ENCODE data around the gene ZNF665. TPM values are rescaled to one million over a fixed set of nuclear protein-coding genes. Genes with fewer than 3 reads are reported as not detected.

ZNF665 gene
- total RNA-seq, 1 donor from 2014 or later: 4.4 TPM

DNA sequence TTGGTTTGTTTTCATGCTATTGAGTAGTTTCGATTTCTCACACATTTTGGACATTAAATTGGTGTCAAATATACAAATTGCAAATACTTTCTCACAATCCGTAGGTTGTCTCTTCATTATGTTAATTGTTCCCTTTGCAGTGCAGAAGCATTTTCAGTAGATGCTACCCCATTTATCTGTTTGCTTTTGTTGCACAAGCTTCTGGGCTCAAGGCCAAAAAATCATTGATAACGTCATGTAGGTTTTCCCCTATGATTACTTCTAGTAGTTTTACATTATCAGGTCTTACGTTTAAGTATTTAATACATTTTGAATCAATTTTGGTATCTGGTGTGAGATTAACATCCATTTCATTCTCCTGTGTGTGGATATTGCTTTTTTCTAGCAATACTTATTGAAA, 20.3 kb downstream of the ZNF665 start:
- Mint-ChIP-seq H3K9me3 (ENCODE audit: unreplicated experiment) (peaks cover 48% of the 10 kb centered on the region), H3K27ac (ENCODE audit: unreplicated experiment) (no peak overlapping the region), H3K4me3 (ENCODE audit: unreplicated experiment) (no peak overlapping the region), H3K27me3 (ENCODE audit: low read depth, unreplicated experiment) (no peaks in the 10 kb centered on the region), H3K4me1 (ENCODE audit: low read depth, unreplicated experiment) (no peaks in the 10 kb centered on the region), H3K36me3 (ENCODE audit: low read depth, unreplicated experiment) (peaks cover 32% of the 10 kb centered on the region)
- no peak overlapping the region for H3K4me3 ChIP-seq (ENCODE audit: insufficient read depth, low read depth, low read length)
- FAIRE-seq: no peak
- no peak for DNase-seq (ENCODE audit: low read depth)
- H3K4me2 ChIP-seq (ENCODE audit: low read length): no peak overlapping the region
- TF ChIP-seq, protein P1, sequence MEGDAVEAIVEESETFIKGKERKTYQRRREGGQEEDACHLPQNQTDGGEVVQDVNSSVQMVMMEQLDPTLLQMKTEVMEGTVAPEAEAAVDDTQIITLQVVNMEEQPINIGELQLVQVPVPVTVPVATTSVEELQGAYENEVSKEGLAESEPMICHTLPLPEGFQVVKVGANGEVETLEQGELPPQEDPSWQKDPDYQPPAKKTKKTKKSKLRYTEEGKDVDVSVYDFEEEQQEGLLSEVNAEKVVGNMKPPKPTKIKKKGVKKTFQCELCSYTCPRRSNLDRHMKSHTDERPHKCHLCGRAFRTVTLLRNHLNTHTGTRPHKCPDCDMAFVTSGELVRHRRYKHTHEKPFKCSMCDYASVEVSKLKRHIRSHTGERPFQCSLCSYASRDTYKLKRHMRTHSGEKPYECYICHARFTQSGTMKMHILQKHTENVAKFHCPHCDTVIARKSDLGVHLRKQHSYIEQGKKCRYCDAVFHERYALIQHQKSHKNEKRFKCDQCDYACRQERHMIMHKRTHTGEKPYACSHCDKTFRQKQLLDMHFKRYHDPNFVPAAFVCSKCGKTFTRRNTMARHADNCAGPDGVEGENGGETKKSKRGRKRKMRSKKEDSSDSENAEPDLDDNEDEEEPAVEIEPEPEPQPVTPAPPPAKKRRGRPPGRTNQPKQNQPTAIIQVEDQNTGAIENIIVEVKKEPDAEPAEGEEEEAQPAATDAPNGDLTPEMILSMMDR (IDR thresholded peaks at IDR 0.05; ENCODE audit: insufficient read depth, low read depth, low read length): no peak
- TF ChIP-seq EZH2 (IDR thresholded peaks at IDR 0.05; ENCODE audit: insufficient read depth, low read length): no peak
- H3K79me2 ChIP-seq (ENCODE audit: insufficient read depth, low read length): no peaks in the 10 kb centered on the region
- H3K27me3 ChIP-seq (ENCODE audit: insufficient read depth, low read length): no peaks in the 10 kb centered on the region
- H3K9ac ChIP-seq (ENCODE audit: low read length): no peak overlapping the region
- no peaks in the 10 kb centered on the region for H4K20me1 ChIP-seq (ENCODE audit: insufficient read depth, low read length)
- peaks cover 17% of the 10 kb centered on the region for H3K9me3 ChIP-seq (ENCODE audit: insufficient read depth, low read depth, low read length)
- H3K4me1 ChIP-seq (ENCODE audit: insufficient read depth, low read length): no peaks in the 10 kb centered on the region
- no peaks in the 10 kb centered on the region for H3K36me3 ChIP-seq (ENCODE audit: insufficient read depth, low read length)
- H3K27ac ChIP-seq (ENCODE audit: low read depth, low read length): no peak overlapping the region
- no peak overlapping the region for H2AFZ ChIP-seq (ENCODE audit: low read depth, low read length)

DNA sequence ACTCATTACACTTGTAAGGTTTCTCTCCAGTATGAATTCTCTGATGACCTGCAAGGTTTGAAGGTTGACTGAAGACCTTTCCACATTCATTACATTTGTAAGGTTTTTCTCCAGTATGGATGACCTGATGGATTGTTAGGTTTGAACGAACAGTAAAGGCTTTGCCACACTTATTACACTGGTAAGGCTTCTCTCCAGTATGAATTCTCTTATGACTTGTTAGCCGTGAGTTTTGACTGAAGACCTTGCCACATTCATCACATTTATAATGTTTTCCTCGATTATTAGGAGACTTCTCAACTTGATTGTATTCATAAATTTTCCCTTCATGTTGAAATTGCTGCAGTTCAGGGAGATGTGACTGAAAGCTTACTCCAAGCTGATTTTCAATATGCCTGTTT, 27.5 kb downstream of the ZNF665 start:
- Mint-ChIP-seq H3K4me3 (ENCODE audit: unreplicated experiment) (no peak overlapping the region), H3K27ac (ENCODE audit: unreplicated experiment) (no peak overlapping the region), H3K27me3 (ENCODE audit: low read depth, unreplicated experiment) (no peaks in the 10 kb centered on the region), H3K4me1 (ENCODE audit: low read depth, unreplicated experiment) (no peaks in the 10 kb centered on the region), H3K9me3 (ENCODE audit: unreplicated experiment) (peaks cover 60% of the 10 kb centered on the region), H3K36me3 (ENCODE audit: low read depth, unreplicated experiment) (peaks cover 34% of the 10 kb centered on the region)
- TF ChIP-seq, protein P1 (IDR thresholded peaks at IDR 0.05; ENCODE audit: insufficient read depth, low read depth, low read length): no peak
- TF ChIP-seq EZH2 (IDR thresholded peaks at IDR 0.05; ENCODE audit: insufficient read depth, low read length): no peak
- Histone ChIP-seq H3K27me3 (ENCODE audit: insufficient read depth, low read length) (no peaks in the 10 kb centered on the region), H4K20me1 (ENCODE audit: insufficient read depth, low read length) (no peaks in the 10 kb centered on the region), H3K79me2 (ENCODE audit: insufficient read depth, low read length) (no peaks in the 10 kb centered on the region), H3K9ac (ENCODE audit: low read length) (no peak overlapping the region), H3K4me1 (ENCODE audit: insufficient read depth, low read length) (no peaks in the 10 kb centered on the region), H3K4me3 (ENCODE audit: insufficient read depth, low read depth, low read length) (no peak overlapping the region), H2AFZ (ENCODE audit: low read depth, low read length) (no peak overlapping the region), H3K4me2 (ENCODE audit: low read length) (no peak overlapping the region), H3K27ac (ENCODE audit: low read depth, low read length) (no peak overlapping the region), H3K36me3 (ENCODE audit: insufficient read depth, low read length) (no peaks in the 10 kb centered on the region), H3K9me3 (ENCODE audit: insufficient read depth, low read depth, low read length) (peaks cover 22% of the 10 kb centered on the region)
- DNase-seq (ENCODE audit: low read depth): no peak
- no peak for FAIRE-seq

DNA sequence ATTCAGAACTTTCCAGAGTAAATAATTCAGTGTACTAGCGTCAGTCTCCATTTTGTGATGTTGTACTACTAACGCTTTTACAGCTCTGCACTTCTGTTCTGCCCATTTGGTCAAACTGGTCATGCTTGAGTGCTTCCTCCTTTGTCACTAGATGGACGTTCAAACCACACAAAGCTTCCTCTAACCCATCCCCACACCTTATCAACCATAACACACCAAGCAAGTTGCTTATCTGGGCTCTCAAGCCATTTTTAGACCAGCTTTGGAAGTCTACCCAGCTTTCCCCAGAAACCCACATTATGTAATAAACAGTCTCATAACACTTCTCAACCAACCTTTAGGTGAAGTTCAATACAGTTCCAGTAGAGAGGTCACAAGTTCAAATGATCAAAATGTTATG, 32.0 kb downstream of the ZNF665 start:
- Mint-ChIP-seq H3K4me1 (ENCODE audit: low read depth, unreplicated experiment) (peaks cover 8% of the 10 kb centered on the region), H3K9me3 (ENCODE audit: unreplicated experiment) (peaks cover 59% of the 10 kb centered on the region), H3K36me3 (ENCODE audit: low read depth, unreplicated experiment) (peaks cover 30% of the 10 kb centered on the region), H3K4me3 (ENCODE audit: unreplicated experiment) (no peak overlapping the region), H3K27me3 (ENCODE audit: low read depth, unreplicated experiment) (no peaks in the 10 kb centered on the region), H3K27ac (ENCODE audit: unreplicated experiment) (peak overlapping the region; percentile 31)
- H3K27me3 ChIP-seq (ENCODE audit: insufficient read depth, low read length): no peaks in the 10 kb centered on the region
- H3K27ac ChIP-seq (ENCODE audit: low read depth, low read length): no peak overlapping the region
- FAIRE-seq: no peak
- no peak overlapping the region for H2AFZ ChIP-seq (ENCODE audit: low read depth, low read length)
- H3K9me3 ChIP-seq (ENCODE audit: insufficient read depth, low read depth, low read length): peaks cover 22% of the 10 kb centered on the region
- no peak for TF ChIP-seq EZH2 (IDR thresholded peaks at IDR 0.05; ENCODE audit: insufficient read depth, low read length)
- TF ChIP-seq, protein P1 (IDR thresholded peaks at IDR 0.05; ENCODE audit: insufficient read depth, low read depth, low read length): no peak
- H3K9ac ChIP-seq (ENCODE audit: low read length): no peak overlapping the region
- H3K4me2 ChIP-seq (ENCODE audit: low read length): no peak overlapping the region
- DNase-seq (ENCODE audit: low read depth): no peak
- peaks cover 8% of the 10 kb centered on the region for H3K4me1 ChIP-seq (ENCODE audit: insufficient read depth, low read length)
- peaks cover 8% of the 10 kb centered on the region for H3K79me2 ChIP-seq (ENCODE audit: insufficient read depth, low read length)
- no peak overlapping the region for H3K4me3 ChIP-seq (ENCODE audit: insufficient read depth, low read depth, low read length)
- peaks cover 10% of the 10 kb centered on the region for H4K20me1 ChIP-seq (ENCODE audit: insufficient read depth, low read length)
- no peaks in the 10 kb centered on the region for H3K36me3 ChIP-seq (ENCODE audit: insufficient read depth, low read length)
